Erythroblast (primary cell): ENCODE measurements around the gene KLHDC2.

Experiments used
- GATA1 ChIP-seq: IDR thresholded peaks from 2 replicates; pipeline ENCODE4 v1.6.1; 2011; ENCODE audit warnings: low read depth, mild to moderate bottlenecking, control low read depth, low read length, moderate library complexity
- POLR2A ChIP-seq: IDR thresholded peaks from 2 replicates; pipeline ENCODE4 v1.6.1; 2011; ENCODE audit warnings: mild to moderate bottlenecking, low read length

DNA sequence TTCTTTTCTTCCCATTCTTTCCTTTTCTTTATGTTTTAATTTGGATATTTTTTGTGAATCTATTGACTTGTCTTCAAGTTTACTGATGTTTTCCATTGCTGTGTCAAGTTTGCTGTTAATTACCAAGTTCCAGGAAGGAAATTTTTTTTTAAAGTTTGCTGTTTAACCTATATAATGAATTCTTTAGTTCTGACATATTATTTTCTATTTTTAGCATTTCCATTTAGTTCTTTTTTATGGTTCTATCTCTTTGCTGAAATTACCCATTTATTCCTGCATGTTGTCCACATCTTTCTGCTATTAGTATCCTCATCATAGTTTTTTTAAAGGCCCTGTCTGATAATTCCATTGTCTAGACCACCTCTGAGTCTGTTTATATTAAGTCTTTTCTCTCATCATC lies 47.2 kb upstream of the KLHDC2 start:
- TF ChIP-seq POLR2A (no peak), GATA1 (no peak)
